CD1c-positive myeloid dendritic cell (primary cell): ENCODE data around the gene FLG.
"Not testable (repeated sequence)": the region's sequence is repeated elsewhere in the genome, so short reads cannot be mapped to it uniquely, and the experiment has no call there.

Source experiments
- DNase-seq: peaks from one replicate; pipeline ENCODE4 v3.0.0-alpha.2; 2016; ENCODE audit errors: extremely low spot score

FLG gene

GRCh38 chr1:152303139-152303872, 21.7 kb downstream of the FLG start:
- DNase-seq: not testable (repeated sequence)

GRCh38 chr1:152256394-152256793, 68.6 kb downstream of the FLG start:
- not testable (repeated sequence) for DNase-seq
